Mucosa of rectum (tissue), 2 donors: Measurements from ENCODE around the gene DNAJC1.
"Not testable (repeated sequence)": the region's sequence is repeated elsewhere in the genome, so short reads cannot be mapped to it uniquely, and the experiment has no call there.

Experiments
- H3K27ac ChIP-seq, 2 donors: one replicate each; pipeline ENCODE4 v1.7.0; 2013; ENCODE audit warnings: inconsistent platforms in 2 of 2, low read depth in 2 of 2, low read length in 2 of 2
- H3K27me3 ChIP-seq, 2 donors: one replicate each; pipeline ENCODE4 v1.7.0; 2013; ENCODE audit warnings: low read length in 2 of 2; ENCODE audit not compliant: control insufficient read depth in 2 of 2, insufficient read depth in 2 of 2
- H3K36me3 ChIP-seq, 2 donors: one replicate each; pipeline ENCODE4 v1.7.0; 2013; ENCODE audit warnings: low read length in 2 of 2; ENCODE audit not compliant: control insufficient read depth in 2 of 2, insufficient read depth in 2 of 2
- H3K4me1 ChIP-seq, 2 donors: one replicate each; pipeline ENCODE4 v1.7.0; 2013; ENCODE audit warnings: low read length in 2 of 2, mild to moderate bottlenecking in 1 of 2; ENCODE audit not compliant: control insufficient read depth in 2 of 2, insufficient read depth in 2 of 2
- H3K4me3 ChIP-seq, 2 donors: one replicate each; pipeline ENCODE4 v1.7.0; 2013; ENCODE audit warnings: low read length in 2 of 2
- H3K9ac ChIP-seq, 2 donors: one replicate each; pipeline ENCODE4 v1.7.0; 2013; ENCODE audit warnings: low read length in 2 of 2, low read depth in 1 of 2, mild to moderate bottlenecking in 1 of 2
- H3K9me3 ChIP-seq, 2 donors: one replicate each; pipeline ENCODE4 v1.7.0; 2013; ENCODE audit warnings: low read length in 2 of 2; ENCODE audit not compliant: control insufficient read depth in 2 of 2
- donor health status: healthy.
- donor health status: Normal muscosa, but diverticular disease.

Gene DNAJC1

GRCh38 chr10:22003177-22003963, at the start of gene DNAJC1:
Gene DNAJC1, minus strand, starts transcription at chr10:22003730. Its CDS starts 296 bp downstream, at chr10:22003434.
- Histone ChIP-seq H3K4me3 (peak within 1 kb of the TSS; percentile 90 to 94), H3K27ac (peak within 1 kb of the TSS; percentile 94), H3K9me3 (no peaks in the 10 kb centered on the region), H3K9ac (peak within 1 kb of the TSS; percentile 88 to 92), H3K36me3 (no peaks in the 10 kb centered on the region), H3K4me1 (peaks cover 3 to 12% of the 10 kb centered on the region in 2 donors), H3K27me3 (no peaks in the 10 kb centered on the region)

GRCh38 chr10:22053048-22053447, 49.5 kb upstream of the DNAJC1 start:
- Histone ChIP-seq H3K4me3 (no peak overlapping the region), H3K27ac (no peak overlapping the region)

GRCh38 chr10:22049635-22050034, 46.1 kb upstream of the DNAJC1 start:
- no peaks in the 10 kb centered on the region for H3K27me3 ChIP-seq
- H3K4me1 ChIP-seq: no peaks in the 10 kb centered on the region
- no peak overlapping the region for H3K4me3 ChIP-seq
- no peak overlapping the region for H3K9ac ChIP-seq
- no peaks in the 10 kb centered on the region for H3K9me3 ChIP-seq
- H3K36me3 ChIP-seq: no peaks in the 10 kb centered on the region
- H3K27ac ChIP-seq: no peak overlapping the region

More at GRCh38 chr10:22053048-22053447, 49.5 kb upstream of the DNAJC1 start:
- Histone ChIP-seq H3K9ac (no peak overlapping the region), H3K9me3 (no peaks in the 10 kb centered on the region), H3K27me3 (no peaks in the 10 kb centered on the region), H3K36me3 (no peaks in the 10 kb centered on the region), H3K4me1 (no peaks in the 10 kb centered on the region)

- H3K36me3 ChIP-seq: no peaks in the 10 kb centered on the region
- H3K27ac ChIP-seq: no peak overlapping the region
- no peaks in the 10 kb centered on the region for H3K27me3 ChIP-seq
- H3K4me3 ChIP-seq: no peak overlapping the region
- H3K9me3 ChIP-seq: no peaks in the 10 kb centered on the region
- no peak overlapping the region for H3K9ac ChIP-seq
- no peaks in the 10 kb centered on the region for H3K4me1 ChIP-seq
These were observed 44.3 kb upstream of the DNAJC1 start for GRCh38 chr10:22047812-22048211.

- no peaks in the 10 kb centered on the region for H3K36me3 ChIP-seq
- peaks cover 0 to 3% of the 10 kb centered on the region in 2 donors for H3K27me3 ChIP-seq
- no peaks in the 10 kb centered on the region for H3K4me1 ChIP-seq
These were observed 39.8 kb upstream of the DNAJC1 start for GRCh38 chr10:22043327-22043633.

GRCh38 chr10:22042557-22043326, 39.2 kb upstream of the DNAJC1 start:
- no peak overlapping the region for H3K27ac ChIP-seq
- H3K4me1 ChIP-seq: no peaks in the 10 kb centered on the region
- H3K9me3 ChIP-seq: no peaks in the 10 kb centered on the region
- H3K36me3 ChIP-seq: no peaks in the 10 kb centered on the region
- peaks cover 0 to 3% of the 10 kb centered on the region in 2 donors for H3K27me3 ChIP-seq
- H3K9ac ChIP-seq: no peak overlapping the region
- no peak overlapping the region for H3K4me3 ChIP-seq

More at GRCh38 chr10:22043327-22043633, 39.8 kb upstream of the DNAJC1 start:
- Histone ChIP-seq H3K9ac (no peak overlapping the region), H3K9me3 (no peaks in the 10 kb centered on the region), H3K27ac (no peak overlapping the region), H3K4me3 (no peak overlapping the region)

GRCh38 chr10:22034333-22034732, 30.8 kb upstream of the DNAJC1 start:
- Histone ChIP-seq H3K27ac (no peak overlapping the region), H3K9me3 (no peaks in the 10 kb centered on the region), H3K4me1 (no peaks in the 10 kb centered on the region), H3K4me3 (no peak overlapping the region), H3K27me3 (no peaks in the 10 kb centered on the region), H3K9ac (no peak overlapping the region), H3K36me3 (no peaks in the 10 kb centered on the region)

- not testable (repeated sequence) for H3K4me1 ChIP-seq, H3K9ac ChIP-seq, H3K9me3 ChIP-seq, H3K4me3 ChIP-seq, H3K27me3 ChIP-seq, H3K27ac ChIP-seq, H3K36me3 ChIP-seq
These were observed 28.7 kb upstream of the DNAJC1 start for GRCh38 chr10:22032268-22032667.

GRCh38 chr10:22030421-22030820, 26.9 kb upstream of the DNAJC1 start:
- H3K4me3 ChIP-seq: no peak overlapping the region
- no peak overlapping the region for H3K27ac ChIP-seq
- no peaks in the 10 kb centered on the region for H3K4me1 ChIP-seq
- H3K27me3 ChIP-seq: no peaks in the 10 kb centered on the region
- H3K9me3 ChIP-seq: peaks cover 0 to 2% of the 10 kb centered on the region in 2 donors
- no peak overlapping the region for H3K9ac ChIP-seq
- no peaks in the 10 kb centered on the region for H3K36me3 ChIP-seq

GRCh38 chr10:22029445-22030236, 26.1 kb upstream of the DNAJC1 start:
- Histone ChIP-seq H3K4me1 (no peaks in the 10 kb centered on the region), H3K4me3 (no peak overlapping the region), H3K36me3 (no peaks in the 10 kb centered on the region), H3K27me3 (no peaks in the 10 kb centered on the region), H3K27ac (no peak overlapping the region), H3K9ac (no peak overlapping the region), H3K9me3 (peaks cover 0 to 2% of the 10 kb centered on the region in 2 donors)
